OCI-LY3 (cell line): Measurements from ENCODE around the gene CASK.

Experiments
- CTCF ChIP-seq: fragments of 200-600, 300-600 bp; sonication (generic); IDR thresholded peaks from 2 replicates; pipeline ENCODE4 v1.5.1; 2014; ENCODE audit warnings: antibody characterized with exemption, low read length, low read depth
- EZH2phosphoT487 ChIP-seq: fragments of 200-600 bp; shearing (Covaris generic); IDR thresholded peaks from 2 replicates; pipeline ENCODE4 v1.6.1; 2018; ENCODE audit warnings: antibody characterized with exemption, mixed run types, low read depth

GRCh38 chrX:41482154-41482850 is 441.1 kb downstream of the CASK start:
- TF ChIP-seq CTCF: no peak
- no peak for TF ChIP-seq EZH2phosphoT487
